Measurements from ENCODE around the gene BCL3. TPM values are rescaled to one million over a fixed set of nuclear protein-coding genes. Genes with fewer than 3 reads are reported as not detected.

Gene BCL3
- total and polyA plus RNA-seq, 2 experiments from 2014 or later: 1.4 to 4.1 TPM

DNA sequence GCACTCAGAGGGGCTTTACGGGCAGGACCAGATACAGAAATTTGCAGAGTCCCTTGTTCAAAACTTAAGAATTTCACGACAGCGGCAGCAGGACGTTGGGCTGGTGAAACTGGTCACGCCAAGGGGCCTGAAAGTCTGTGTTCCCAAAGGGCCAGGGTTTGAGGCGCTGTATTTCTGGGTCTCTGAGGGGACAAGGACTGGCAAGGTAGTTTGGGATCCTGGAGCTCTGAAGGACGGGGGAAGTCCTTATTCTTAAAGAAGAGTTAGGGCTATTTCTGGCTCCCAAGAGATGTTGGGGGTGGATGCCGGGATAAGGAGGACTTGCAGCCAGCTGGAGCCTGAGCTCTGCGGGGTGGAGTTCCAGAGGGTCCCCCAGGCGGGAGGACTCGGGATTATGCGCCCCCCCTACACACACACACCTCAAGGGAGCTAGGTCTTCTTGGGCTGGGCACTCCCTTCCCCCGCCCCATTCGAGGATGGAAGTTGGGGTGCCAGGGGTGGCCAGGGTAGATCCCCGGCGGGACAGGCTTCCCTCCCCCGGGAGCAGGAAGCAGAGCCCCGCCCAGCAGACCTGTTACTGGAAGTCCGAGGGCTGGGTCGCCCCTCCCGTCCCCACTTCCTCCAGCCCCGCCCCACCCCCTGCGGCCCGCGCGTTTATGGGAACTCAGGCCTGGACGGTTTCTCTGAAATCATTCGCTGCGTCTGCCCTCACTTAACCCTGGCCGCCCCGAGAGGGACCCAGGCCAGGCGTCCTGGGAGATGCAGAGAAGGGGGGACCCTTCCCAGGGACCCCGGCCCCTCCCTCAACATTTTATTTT lies 5.6 kb downstream of the BCL3 start:
- DNase-seq (ENCODE audit: low spot score) (peak; percentile 81), ATAC-seq (peak; percentile 14)
- Histone ChIP-seq H3K36me3 (ENCODE audit: insufficient read depth) (no peaks in the 10 kb centered on the region), H3K27ac (ENCODE audit: low read depth) (no peak overlapping the region), H3K4me3 (peak overlapping the region; percentile 72), H3K79me2 (replicated peaks; ENCODE audit: insufficient read depth) (no peaks in the 10 kb centered on the region), H3K9me2 (ENCODE audit: insufficient read depth) (no peaks in the 10 kb centered on the region), H3K4me1 (ENCODE audit: insufficient read depth) (peaks cover 28% of the 10 kb centered on the region), H3K4me2 (peak overlapping the region; percentile 94), H2AFZ (peak overlapping the region; percentile 96), H4K20me1 (replicated peaks; ENCODE audit: insufficient read depth) (no peaks in the 10 kb centered on the region), H3F3A (replicated peaks; ENCODE audit: low read depth) (peaks cover 16% of the 10 kb centered on the region), H3K27me3 (ENCODE audit: insufficient read depth) (peaks cover 94% of the 10 kb centered on the region)
- no peaks in the 10 kb centered on the region for H3K36me3 Mint-ChIP-seq (ENCODE audit: low read depth)
- TF ChIP-seq EZH2 (IDR thresholded peaks at IDR 0.05; ENCODE audit: low read depth, unreplicated experiment): peak; percentile 31
- no peak for TF ChIP-seq STAT1 (IDR thresholded peaks at IDR 0.05; ENCODE audit: unreplicated experiment)
- TF ChIP-seq EZH2phosphoT487 (IDR thresholded peaks at IDR 0.05; ENCODE audit: unreplicated experiment): no peak
- TF ChIP-seq, protein P1, sequence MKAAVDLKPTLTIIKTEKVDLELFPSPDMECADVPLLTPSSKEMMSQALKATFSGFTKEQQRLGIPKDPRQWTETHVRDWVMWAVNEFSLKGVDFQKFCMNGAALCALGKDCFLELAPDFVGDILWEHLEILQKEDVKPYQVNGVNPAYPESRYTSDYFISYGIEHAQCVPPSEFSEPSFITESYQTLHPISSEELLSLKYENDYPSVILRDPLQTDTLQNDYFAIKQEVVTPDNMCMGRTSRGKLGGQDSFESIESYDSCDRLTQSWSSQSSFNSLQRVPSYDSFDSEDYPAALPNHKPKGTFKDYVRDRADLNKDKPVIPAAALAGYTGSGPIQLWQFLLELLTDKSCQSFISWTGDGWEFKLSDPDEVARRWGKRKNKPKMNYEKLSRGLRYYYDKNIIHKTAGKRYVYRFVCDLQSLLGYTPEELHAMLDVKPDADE (IDR thresholded peaks at IDR 0.05): no peak
- TF ChIP-seq CREB1 (CRISPR knock-in tag; IDR thresholded peaks at IDR 0.05; ENCODE audit: low read depth): no peak
- TF ChIP-seq POLR2AphosphoS5 (IDR thresholded peaks at IDR 0.05; ENCODE audit: low read depth): peak; percentile 38
- TF ChIP-seq ZNF331 (CRISPR knock-in tag; IDR thresholded peaks at IDR 0.05; ENCODE audit: low read depth): no peak
- TF ChIP-seq, protein P2, sequence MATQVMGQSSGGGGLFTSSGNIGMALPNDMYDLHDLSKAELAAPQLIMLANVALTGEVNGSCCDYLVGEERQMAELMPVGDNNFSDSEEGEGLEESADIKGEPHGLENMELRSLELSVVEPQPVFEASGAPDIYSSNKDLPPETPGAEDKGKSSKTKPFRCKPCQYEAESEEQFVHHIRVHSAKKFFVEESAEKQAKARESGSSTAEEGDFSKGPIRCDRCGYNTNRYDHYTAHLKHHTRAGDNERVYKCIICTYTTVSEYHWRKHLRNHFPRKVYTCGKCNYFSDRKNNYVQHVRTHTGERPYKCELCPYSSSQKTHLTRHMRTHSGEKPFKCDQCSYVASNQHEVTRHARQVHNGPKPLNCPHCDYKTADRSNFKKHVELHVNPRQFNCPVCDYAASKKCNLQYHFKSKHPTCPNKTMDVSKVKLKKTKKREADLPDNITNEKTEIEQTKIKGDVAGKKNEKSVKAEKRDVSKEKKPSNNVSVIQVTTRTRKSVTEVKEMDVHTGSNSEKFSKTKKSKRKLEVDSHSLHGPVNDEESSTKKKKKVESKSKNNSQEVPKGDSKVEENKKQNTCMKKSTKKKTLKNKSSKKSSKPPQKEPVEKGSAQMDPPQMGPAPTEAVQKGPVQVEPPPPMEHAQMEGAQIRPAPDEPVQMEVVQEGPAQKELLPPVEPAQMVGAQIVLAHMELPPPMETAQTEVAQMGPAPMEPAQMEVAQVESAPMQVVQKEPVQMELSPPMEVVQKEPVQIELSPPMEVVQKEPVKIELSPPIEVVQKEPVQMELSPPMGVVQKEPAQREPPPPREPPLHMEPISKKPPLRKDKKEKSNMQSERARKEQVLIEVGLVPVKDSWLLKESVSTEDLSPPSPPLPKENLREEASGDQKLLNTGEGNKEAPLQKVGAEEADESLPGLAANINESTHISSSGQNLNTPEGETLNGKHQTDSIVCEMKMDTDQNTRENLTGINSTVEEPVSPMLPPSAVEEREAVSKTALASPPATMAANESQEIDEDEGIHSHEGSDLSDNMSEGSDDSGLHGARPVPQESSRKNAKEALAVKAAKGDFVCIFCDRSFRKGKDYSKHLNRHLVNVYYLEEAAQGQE (IDR thresholded peaks at IDR 0.05; ENCODE audit: unreplicated experiment): no peak
- peaks cover 32% of the 10 kb centered on the region for H3K4me1 Mint-ChIP-seq
- H3K9me3 Mint-ChIP-seq: no peaks in the 10 kb centered on the region; the same call in 2 of the 3 replicates
- H3K27ac Mint-ChIP-seq: no peak overlapping the region
- H3K27me3 Mint-ChIP-seq (ENCODE audit: insufficient read depth, low read depth, poor library complexity): peaks cover 86% of the 10 kb centered on the region
- H3K4me3 Mint-ChIP-seq: peak overlapping the region; percentile 72

DNA sequence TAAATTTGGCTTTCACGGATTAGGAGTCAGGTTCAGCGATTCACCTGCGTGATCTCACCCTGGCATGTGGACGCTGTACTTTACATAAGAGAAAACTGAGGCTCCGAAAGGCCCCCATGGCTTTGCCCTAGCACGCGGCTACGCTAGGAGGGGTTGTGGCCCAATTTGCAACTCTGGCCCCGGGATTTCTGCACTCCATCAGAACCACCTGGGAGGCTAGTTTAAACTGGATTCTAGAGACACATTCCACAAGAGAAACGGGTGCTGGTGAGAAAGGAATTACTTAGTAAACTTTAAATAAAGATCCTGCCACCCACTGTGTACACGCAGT lies 6.2 kb downstream of the BCL3 start:
- peak; percentile 10 for TF ChIP-seq EZH2 (IDR thresholded peaks at IDR 0.05; ENCODE audit: low read depth, unreplicated experiment)
- TF ChIP-seq POLR2AphosphoS5 (IDR thresholded peaks at IDR 0.05; ENCODE audit: low read depth): no peak
- TF ChIP-seq NANOG (IDR thresholded peaks at IDR 0.05; ENCODE audit: borderline replicate concordance): no peak
- TF ChIP-seq, protein P3, sequence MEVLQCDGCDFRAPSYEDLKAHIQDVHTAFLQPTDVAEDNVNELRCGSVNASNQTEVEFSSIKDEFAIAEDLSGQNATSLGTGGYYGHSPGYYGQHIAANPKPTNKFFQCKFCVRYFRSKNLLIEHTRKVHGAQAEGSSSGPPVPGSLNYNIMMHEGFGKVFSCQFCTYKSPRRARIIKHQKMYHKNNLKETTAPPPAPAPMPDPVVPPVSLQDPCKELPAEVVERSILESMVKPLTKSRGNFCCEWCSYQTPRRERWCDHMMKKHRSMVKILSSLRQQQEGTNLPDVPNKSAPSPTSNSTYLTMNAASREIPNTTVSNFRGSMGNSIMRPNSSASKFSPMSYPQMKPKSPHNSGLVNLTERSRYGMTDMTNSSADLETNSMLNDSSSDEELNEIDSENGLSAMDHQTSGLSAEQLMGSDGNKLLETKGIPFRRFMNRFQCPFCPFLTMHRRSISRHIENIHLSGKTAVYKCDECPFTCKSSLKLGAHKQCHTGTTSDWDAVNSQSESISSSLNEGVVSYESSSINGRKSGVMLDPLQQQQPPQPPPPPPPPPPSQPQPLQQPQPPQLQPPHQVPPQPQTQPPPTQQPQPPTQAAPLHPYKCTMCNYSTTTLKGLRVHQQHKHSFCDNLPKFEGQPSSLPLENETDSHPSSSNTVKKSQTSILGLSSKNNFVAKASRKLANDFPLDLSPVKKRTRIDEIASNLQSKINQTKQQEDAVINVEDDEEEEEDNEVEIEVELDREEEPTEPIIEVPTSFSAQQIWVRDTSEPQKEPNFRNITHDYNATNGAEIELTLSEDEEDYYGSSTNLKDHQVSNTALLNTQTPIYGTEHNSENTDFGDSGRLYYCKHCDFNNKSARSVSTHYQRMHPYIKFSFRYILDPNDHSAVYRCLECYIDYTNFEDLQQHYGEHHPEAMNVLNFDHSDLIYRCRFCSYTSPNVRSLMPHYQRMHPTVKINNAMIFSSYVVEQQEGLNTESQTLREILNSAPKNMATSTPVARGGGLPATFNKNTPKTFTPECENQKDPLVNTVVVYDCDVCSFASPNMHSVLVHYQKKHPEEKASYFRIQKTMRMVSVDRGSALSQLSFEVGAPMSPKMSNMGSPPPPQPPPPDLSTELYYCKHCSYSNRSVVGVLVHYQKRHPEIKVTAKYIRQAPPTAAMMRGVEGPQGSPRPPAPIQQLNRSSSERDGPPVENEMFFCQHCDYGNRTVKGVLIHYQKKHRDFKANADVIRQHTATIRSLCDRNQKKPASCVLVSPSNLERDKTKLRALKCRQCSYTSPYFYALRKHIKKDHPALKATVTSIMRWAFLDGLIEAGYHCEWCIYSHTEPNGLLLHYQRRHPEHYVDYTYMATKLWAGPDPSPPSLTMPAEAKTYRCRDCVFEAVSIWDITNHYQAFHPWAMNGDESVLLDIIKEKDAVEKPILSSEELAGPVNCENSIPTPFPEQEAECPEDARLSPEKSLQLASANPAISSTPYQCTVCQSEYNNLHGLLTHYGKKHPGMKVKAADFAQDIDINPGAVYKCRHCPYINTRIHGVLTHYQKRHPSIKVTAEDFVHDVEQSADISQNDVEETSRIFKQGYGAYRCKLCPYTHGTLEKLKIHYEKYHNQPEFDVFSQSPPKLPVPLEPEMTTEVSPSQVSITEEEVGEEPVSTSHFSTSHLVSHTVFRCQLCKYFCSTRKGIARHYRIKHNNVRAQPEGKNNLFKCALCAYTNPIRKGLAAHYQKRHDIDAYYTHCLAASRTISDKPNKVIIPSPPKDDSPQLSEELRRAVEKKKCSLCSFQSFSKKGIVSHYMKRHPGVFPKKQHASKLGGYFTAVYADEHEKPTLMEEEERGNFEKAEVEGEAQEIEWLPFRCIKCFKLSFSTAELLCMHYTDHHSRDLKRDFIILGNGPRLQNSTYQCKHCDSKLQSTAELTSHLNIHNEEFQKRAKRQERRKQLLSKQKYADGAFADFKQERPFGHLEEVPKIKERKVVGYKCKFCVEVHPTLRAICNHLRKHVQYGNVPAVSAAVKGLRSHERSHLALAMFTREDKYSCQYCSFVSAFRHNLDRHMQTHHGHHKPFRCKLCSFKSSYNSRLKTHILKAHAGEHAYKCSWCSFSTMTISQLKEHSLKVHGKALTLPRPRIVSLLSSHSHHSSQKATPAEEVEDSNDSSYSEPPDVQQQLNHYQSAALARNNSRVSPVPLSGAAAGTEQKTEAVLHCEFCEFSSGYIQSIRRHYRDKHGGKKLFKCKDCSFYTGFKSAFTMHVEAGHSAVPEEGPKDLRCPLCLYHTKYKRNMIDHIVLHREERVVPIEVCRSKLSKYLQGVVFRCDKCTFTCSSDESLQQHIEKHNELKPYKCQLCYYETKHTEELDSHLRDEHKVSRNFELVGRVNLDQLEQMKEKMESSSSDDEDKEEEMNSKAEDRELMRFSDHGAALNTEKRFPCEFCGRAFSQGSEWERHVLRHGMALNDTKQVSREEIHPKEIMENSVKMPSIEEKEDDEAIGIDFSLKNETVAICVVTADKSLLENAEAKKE (CRISPR knock-in tag; IDR thresholded peaks at IDR 0.05): no peak
- no peak for TF ChIP-seq EZH2phosphoT487 (IDR thresholded peaks at IDR 0.05; ENCODE audit: unreplicated experiment)
- Histone ChIP-seq H3F3A (replicated peaks; ENCODE audit: low read depth) (peaks cover 16% of the 10 kb centered on the region; the same call in 1 of the 2 replicates), H3K4me1 (ENCODE audit: insufficient read depth) (peaks cover 33% of the 10 kb centered on the region), H4K20me1 (replicated peaks; ENCODE audit: insufficient read depth) (no peaks in the 10 kb centered on the region), H2AFZ (peak overlapping the region; percentile 96), H3K27ac (ENCODE audit: low read depth) (no peak overlapping the region), H3K36me3 (ENCODE audit: insufficient read depth) (no peaks in the 10 kb centered on the region), H3K9me2 (ENCODE audit: insufficient read depth) (no peaks in the 10 kb centered on the region), H3K4me3 (peak overlapping the region; percentile 72), H3K27me3 (ENCODE audit: insufficient read depth) (peaks cover 88% of the 10 kb centered on the region), H3K4me2 (peak overlapping the region; percentile 94), H3K79me2 (replicated peaks; ENCODE audit: insufficient read depth) (no peaks in the 10 kb centered on the region)
- H3K27ac Mint-ChIP-seq: no peak overlapping the region
- DNase-seq (ENCODE audit: low spot score): peak; percentile 43
- H3K36me3 Mint-ChIP-seq (ENCODE audit: low read depth): no peaks in the 10 kb centered on the region
- no peaks in the 10 kb centered on the region; the same call in 2 of the 3 replicates for H3K9me3 Mint-ChIP-seq
- H3K4me3 Mint-ChIP-seq: peak overlapping the region; percentile 72
- peaks cover 82% of the 10 kb centered on the region for H3K27me3 Mint-ChIP-seq (ENCODE audit: insufficient read depth, low read depth, poor library complexity)
- no peak for ATAC-seq
- H3K4me1 Mint-ChIP-seq: peaks cover 32% of the 10 kb centered on the region

Data from GM23338 (cell line).